RWPE1 (cell line): Measurements from ENCODE around the gene SIGLEC8.
A peak's percentile ranks its signal among the peaks of the same experiment; 100 is the strongest.

Experiments used
- CTCF ChIA-PET: fragments of 350-600 bp; sonication (Branson Sonifier 250); formaldehyde crosslinking; extraction: SDS; loops from one replicate; lab custom pipeline; 2021; lab: Yijun Ruan, JAX
- POLR2A ChIA-PET: fragments of 400-600 bp; formaldehyde crosslinking; extraction: SDS; loops from one replicate; lab custom pipeline; 2020; ENCODE audit warnings: antibody characterized with exemption; ENCODE audit not compliant: low non-redundant PET; lab: Yijun Ruan, JAX
- DNase-seq: peaks from one replicate; pipeline ENCODE4 v3.0.0; 2012; ENCODE audit warnings: low spot score
- H3K27ac ChIP-seq: fragments of 450-650 bp; 2 replicates; pipeline ENCODE4 v1.5.1; 2017
- TF ChIP-seq, protein P1 (sequence below): fragments of 450-650 bp; conservative IDR thresholded peaks from 2 replicates; pipeline ENCODE4 v1.5.1; 2017; ENCODE audit warnings: low read depth, mild to moderate bottlenecking

Gene SIGLEC8

DNA sequence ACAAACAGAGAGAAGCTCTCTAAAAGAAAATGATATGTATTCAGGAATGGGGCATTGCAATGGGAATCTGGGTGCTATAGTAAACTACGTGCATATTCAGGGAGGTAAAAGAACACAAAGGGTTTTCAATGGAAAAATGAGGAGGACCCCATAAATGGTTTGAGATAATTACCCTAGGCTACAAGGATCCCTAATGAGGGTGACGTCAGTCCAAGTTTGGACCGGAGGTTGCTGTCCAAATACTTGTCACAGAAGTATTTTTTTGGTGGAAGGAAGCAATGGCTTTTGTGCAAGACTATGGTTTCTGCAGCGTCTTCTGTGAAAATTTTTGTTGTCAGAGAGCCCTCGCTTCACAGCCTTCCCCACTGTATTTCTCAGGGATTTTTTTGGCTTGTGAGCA is 19.1 kb upstream of the SIGLEC8 start:
- POLR2A ChIA-PET = no interaction called here
- no peak for DNase-seq

DNA sequence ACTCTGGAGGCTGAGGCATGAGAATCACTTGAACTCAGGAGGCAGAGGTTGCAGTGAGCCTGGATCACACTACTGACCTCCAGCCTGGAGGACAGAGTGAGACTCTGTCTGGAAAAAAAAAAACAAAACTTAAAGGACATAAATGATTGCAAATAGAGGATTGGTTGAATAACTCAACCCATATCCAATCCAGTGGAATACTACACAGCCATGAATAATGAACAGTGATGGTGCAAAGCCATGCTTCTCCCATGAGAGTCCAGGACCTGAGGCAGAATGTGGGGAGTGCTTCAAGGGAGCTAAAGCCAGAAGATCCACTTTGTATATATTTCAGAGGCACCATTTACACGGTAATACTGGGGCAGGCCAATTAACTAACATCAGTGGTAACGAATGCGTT is 17.9 kb upstream of the SIGLEC8 start:
- POLR2A ChIA-PET = no interaction called here
- CTCF ChIA-PET = interaction anchor here (1.5 kb wide), 1 partner anchor 302 kb away, joined by 3 read pairs; no protein-coding TSS in a partner anchor
- no peak for DNase-seq
- H3K27ac ChIP-seq = no peak overlapping the region
- TF ChIP-seq, protein P1, sequence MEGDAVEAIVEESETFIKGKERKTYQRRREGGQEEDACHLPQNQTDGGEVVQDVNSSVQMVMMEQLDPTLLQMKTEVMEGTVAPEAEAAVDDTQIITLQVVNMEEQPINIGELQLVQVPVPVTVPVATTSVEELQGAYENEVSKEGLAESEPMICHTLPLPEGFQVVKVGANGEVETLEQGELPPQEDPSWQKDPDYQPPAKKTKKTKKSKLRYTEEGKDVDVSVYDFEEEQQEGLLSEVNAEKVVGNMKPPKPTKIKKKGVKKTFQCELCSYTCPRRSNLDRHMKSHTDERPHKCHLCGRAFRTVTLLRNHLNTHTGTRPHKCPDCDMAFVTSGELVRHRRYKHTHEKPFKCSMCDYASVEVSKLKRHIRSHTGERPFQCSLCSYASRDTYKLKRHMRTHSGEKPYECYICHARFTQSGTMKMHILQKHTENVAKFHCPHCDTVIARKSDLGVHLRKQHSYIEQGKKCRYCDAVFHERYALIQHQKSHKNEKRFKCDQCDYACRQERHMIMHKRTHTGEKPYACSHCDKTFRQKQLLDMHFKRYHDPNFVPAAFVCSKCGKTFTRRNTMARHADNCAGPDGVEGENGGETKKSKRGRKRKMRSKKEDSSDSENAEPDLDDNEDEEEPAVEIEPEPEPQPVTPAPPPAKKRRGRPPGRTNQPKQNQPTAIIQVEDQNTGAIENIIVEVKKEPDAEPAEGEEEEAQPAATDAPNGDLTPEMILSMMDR = no peak

More for the DNA sequence above, 19.1 kb upstream of the SIGLEC8 start:
- CTCF ChIA-PET = no interaction called here
- TF ChIP-seq, protein P1 = no peak
- H3K27ac ChIP-seq = no peak overlapping the region

DNA sequence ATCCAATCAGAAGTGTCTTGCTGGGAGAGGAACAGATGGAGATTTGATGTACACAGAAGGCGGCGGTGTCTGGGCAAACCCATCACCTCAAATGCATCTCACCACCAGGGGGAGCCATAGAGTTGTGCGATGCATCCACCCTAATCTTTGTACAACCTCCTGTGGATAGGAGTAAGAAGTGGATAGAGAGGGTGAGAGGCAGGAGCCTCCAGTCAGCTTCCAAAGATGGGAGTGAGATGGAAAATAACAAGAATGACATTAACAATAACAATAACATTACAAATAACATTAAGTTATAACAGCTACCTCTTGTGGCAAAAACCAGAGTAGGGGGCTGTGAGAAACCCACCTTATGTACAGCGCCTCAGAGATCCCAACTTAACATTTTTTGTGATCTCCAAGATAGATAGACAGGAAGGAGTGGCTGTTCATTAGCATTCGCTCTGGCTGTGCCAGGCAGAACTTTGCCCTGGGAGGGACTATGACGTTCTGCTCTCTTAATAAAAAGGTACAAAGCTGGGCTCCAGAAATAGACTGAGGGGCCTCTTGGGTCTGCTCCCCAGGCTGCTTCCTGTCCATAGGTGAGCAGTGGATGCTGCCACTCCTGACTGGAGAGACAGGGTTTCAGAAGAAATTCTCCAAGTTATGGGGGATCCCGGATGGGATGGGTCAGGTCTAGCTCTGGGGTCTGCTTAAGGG is 14.9 kb upstream of the SIGLEC8 start:
- CTCF ChIA-PET = interaction anchor here (0.5 to 2.2 kb wide), 17 partner anchors 9 to 307 kb away, joined by 3 to 13 read pairs (median 4); partner anchors contain the start of genes CLDND2 and SIGLEC10
- POLR2A ChIA-PET = no interaction called here
- peak; percentile 63 for DNase-seq
- no peak overlapping the region for H3K27ac ChIP-seq
- TF ChIP-seq, protein P1 = peak; percentile 90

DNA sequence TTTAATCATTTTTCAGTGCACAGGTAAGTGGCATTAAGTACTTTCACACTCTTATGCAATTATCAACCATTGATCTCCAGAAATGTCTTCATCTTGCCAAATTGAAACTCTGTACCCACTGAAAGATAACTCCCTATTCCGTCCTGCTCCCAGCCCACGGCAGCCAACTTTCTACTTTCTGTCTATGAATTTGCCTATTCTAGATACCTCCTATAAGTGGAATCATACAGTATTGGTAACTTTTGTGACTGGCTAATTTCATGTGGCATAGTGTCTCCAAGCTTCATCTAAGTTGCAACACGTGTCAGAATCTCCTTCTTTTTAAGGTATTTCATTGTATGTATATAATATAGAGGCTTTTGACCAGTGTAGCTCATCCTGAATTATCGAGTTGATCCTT is 14.4 kb upstream of the SIGLEC8 start:
- no peak for DNase-seq

DNA sequence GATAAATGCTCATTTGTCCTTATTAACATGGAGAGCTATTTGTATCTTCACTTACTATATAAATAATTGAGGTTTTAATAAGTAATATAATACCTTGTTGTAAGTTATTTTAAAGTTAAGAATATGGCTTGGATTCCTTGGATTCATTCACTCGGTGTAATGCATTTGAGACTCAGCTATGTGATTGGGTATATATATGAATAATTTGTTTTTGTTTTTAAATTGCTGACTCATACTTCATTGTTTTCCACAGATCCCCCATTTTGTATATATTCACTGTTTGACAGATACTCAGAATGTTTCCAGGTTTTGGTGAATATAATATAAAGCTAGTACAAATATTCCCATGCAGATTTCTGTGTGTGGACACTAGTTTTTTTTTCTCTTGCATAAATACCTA is 13.3 kb upstream of the SIGLEC8 start:
- no peak overlapping the region for H3K27ac ChIP-seq
- POLR2A ChIA-PET = no interaction called here
- no peak for DNase-seq
- TF ChIP-seq, protein P1 = no peak
- CTCF ChIA-PET = interaction anchor here (0.6 to 2.2 kb wide), 2 partner anchors 186 to 329 kb away, joined by 3 to 13 read pairs; no protein-coding TSS in a partner anchor

More for the DNA sequence above, 14.4 kb upstream of the SIGLEC8 start:
- ChIA-PET CTCF (interaction anchor here (0.6 to 2.2 kb wide), 11 partner anchors 9 to 231 kb away, joined by 3 to 13 read pairs (median 5); partner anchors contain the start of gene SIGLEC10), POLR2A (no interaction called here)
- H3K27ac ChIP-seq = no peak overlapping the region
- TF ChIP-seq, protein P1 = no peak

DNA sequence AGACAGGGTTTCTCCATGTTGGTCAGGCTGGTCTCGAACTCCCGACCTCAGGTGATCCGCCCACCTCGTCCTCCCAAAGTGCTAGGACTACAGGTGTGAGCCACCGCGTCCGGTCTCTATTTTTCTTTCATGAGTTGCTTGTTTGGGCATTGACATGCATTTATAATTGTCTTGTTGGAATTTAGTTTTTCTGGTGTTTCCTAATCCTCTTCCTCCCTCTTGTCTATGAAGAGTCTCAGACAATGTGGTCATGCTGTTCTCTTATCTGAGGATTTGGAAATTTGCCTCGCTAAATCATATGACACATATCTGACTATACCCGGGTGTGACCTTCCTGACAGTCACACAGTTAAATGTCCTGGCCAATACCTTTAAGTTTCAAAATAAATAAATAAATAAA is 12.7 kb upstream of the SIGLEC8 start:
- ChIA-PET POLR2A (no interaction called here), CTCF (interaction anchor here (0.6 kb wide), 1 partner anchor 329 kb away, joined by 3 read pairs; no protein-coding TSS in a partner anchor)
- no peak overlapping the region for H3K27ac ChIP-seq
- DNase-seq = no peak
- TF ChIP-seq, protein P1 = no peak
